Middle frontal gyrus (tissue), 1 donor: ENCODE measurements around the gene NETO2.
"Not testable (repeated sequence)": the region's sequence is repeated elsewhere in the genome, so short reads cannot be mapped to it uniquely, and the experiment has no call there.

Experiments used
- DNase-seq: peaks from one replicate; pipeline ENCODE4 v3.0.0-alpha.2; 2015; ENCODE audit warnings: low spot score; ENCODE audit errors: extremely low spot score

NETO2 gene

GRCh38 chr16:47143677-47144558, at the start of gene NETO2:
Gene NETO2 (minus strand): TSS chr16:47143945. CDS start chr16:47143612, 333 bp downstream.
- DNase-seq: no peak

- DNase-seq: no peak
Observed at GRCh38 chr16:47182318-47182717, 38.6 kb upstream of the NETO2 start.

GRCh38 chr16:47181066-47181465, 37.3 kb upstream of the NETO2 start:
- not testable (repeated sequence) for DNase-seq

GRCh38 chr16:47180073-47180472, 36.3 kb upstream of the NETO2 start:
- no peak for DNase-seq

GRCh38 chr16:47175152-47175551, 31.4 kb upstream of the NETO2 start:
- no peak for DNase-seq

- DNase-seq: no peak
Observed at GRCh38 chr16:47162670-47163420, 19.1 kb upstream of the NETO2 start.

- DNase-seq: no peak
Observed at GRCh38 chr16:47161464-47161863, 17.7 kb upstream of the NETO2 start.

GRCh38 chr16:47160422-47160821, 16.7 kb upstream of the NETO2 start:
- no peak for DNase-seq

GRCh38 chr16:47158992-47159391, 15.2 kb upstream of the NETO2 start:
- DNase-seq: no peak

GRCh38 chr16:47156680-47157215, 13.0 kb upstream of the NETO2 start:
- DNase-seq: no peak

- not testable (repeated sequence) for DNase-seq
Observed at GRCh38 chr16:47152501-47152900, 8.8 kb upstream of the NETO2 start.

GRCh38 chr16:47150067-47150466, 6.3 kb upstream of the NETO2 start:
- no peak for DNase-seq

GRCh38 chr16:47144559-47144877, 773 bp upstream of the NETO2 start:
- no peak for DNase-seq

GRCh38 chr16:47142821-47143676, 696 bp downstream of the NETO2 start:
- no peak for DNase-seq

GRCh38 chr16:47142486-47142820, 1.3 kb downstream of the NETO2 start:
- no peak for DNase-seq

GRCh38 chr16:47141773-47142485, 1.8 kb downstream of the NETO2 start:
- DNase-seq: peak; percentile 74

- no peak for DNase-seq
Observed at GRCh38 chr16:47140686-47141085, 3.1 kb downstream of the NETO2 start.

- no peak for DNase-seq
Observed at GRCh38 chr16:47139561-47140185, 4.1 kb downstream of the NETO2 start.

- not testable (repeated sequence) for DNase-seq
Observed at GRCh38 chr16:47137925-47138324, 5.8 kb downstream of the NETO2 start.

- no peak for DNase-seq
Observed at GRCh38 chr16:47136099-47136842, 7.5 kb downstream of the NETO2 start.
